VCaP (cell line): ENCODE data around the gene KIF1C.
"Not testable (repeated sequence)": the region's sequence is repeated elsewhere in the genome, so short reads cannot be mapped to it uniquely, and the experiment has no call there.

Source experiments
- H3K27ac ChIP-seq: fragments of 450-650 bp; 2 replicates; pipeline ENCODE4 v1.5.1; 2017
- TF ChIP-seq, protein P1 (sequence below): fragments of 450-650 bp; conservative IDR thresholded peaks from 2 replicates; pipeline ENCODE4 v1.5.1; 2017; ENCODE audit warnings: mild to moderate bottlenecking, moderate library complexity

Gene KIF1C

DNA sequence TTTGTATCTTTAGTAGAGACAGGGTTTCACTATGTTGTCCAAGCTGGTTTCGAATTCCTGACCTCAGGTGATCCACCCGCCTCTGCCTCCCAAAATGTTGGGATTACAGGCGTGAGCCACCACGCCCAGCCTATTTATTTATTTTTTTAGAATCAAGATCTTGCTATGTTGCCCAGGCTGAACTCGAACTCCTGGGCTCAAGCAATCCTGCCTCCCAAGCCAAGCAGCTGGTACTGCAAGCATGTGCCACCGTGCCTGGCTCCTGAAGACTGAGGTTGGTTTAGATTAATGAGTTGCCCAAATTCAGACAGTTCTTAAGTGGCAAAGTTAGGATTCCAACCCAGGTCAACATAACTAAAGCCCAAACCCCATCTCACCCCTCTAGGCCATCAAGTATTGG lies 29.5 kb downstream of the KIF1C start:
- H3K27ac ChIP-seq, result no peak overlapping the region
- TF ChIP-seq, protein P1, sequence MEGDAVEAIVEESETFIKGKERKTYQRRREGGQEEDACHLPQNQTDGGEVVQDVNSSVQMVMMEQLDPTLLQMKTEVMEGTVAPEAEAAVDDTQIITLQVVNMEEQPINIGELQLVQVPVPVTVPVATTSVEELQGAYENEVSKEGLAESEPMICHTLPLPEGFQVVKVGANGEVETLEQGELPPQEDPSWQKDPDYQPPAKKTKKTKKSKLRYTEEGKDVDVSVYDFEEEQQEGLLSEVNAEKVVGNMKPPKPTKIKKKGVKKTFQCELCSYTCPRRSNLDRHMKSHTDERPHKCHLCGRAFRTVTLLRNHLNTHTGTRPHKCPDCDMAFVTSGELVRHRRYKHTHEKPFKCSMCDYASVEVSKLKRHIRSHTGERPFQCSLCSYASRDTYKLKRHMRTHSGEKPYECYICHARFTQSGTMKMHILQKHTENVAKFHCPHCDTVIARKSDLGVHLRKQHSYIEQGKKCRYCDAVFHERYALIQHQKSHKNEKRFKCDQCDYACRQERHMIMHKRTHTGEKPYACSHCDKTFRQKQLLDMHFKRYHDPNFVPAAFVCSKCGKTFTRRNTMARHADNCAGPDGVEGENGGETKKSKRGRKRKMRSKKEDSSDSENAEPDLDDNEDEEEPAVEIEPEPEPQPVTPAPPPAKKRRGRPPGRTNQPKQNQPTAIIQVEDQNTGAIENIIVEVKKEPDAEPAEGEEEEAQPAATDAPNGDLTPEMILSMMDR, result no peak

DNA sequence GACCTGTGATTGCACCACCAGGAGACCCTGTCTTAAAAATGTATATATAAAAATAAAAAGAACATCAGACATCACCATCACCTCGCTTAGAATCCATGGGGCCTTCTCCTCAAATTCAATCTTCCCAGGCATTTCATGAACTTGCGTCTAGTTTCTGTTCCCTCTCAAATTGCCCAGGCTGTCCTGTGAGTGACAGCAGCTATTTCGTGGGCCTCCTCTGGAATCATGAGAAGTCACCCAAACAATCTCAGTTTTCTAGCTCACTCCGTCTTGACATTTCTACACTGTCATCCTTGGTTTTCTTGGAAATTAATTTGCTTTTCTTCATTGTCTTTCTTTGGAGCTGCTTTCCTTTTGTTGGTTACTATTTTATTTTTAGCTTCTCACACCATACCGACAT lies 30.2 kb downstream of the KIF1C start:
- TF ChIP-seq, protein P1, result no peak
- no peak overlapping the region for H3K27ac ChIP-seq

DNA sequence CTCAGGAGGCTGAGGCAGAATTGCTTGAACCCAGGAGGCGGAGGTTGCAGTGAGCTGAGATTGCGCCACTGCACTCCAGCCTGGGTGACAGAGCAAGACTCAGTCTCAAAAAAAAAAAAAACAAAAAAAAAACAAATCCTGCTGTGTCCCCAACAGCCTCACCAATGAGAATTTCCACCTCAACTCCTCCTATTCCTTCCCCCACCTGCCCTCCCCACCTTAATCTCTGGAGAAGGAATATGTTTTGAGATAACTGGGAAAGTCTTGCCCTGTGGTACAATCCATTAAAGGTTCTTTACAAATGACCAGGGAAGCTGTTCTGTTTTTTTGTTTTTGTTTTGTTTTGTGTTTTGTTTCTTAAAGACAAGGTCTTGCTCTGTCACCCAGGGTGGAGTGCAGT lies 32.4 kb downstream of the KIF1C start:
- not testable (repeated sequence) for H3K27ac ChIP-seq

DNA sequence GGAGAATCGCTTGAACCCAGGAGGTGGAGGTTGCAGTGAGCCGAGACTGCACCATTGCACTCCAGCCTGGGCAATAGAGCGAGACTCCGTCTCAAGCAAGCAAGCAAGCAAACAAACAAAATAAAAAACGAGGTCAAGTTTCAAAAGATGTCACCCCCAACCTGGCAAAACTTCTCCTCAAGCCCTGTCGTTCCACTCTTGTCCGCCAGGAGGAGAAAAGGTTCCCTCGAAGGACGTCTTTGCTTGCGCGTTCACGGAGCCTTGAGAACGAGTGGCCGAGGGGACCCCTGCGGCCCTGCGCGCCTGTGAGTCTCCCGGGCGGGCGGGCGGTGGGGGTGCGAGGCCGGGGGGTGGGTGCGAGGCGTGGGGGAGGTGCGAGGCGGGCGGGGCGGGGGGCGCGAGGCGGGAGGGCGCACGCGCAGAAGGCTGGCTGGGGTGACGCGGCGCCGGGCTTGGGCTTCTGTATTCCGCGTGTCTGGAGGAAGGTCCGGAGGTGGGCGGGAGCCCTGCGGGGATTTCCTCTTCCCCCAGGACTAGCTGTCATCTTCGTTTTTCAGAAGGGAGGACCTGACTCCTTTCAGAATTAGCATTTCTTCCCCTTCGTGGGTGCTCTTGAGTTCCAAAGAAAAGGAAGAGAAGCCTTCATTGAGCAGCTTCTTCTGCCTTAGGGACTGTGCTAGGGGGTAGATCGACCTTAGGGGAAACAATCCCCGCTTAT lies 33.8 kb downstream of the KIF1C start:
- H3K27ac ChIP-seq, result peak overlapping the region; percentile 34; the same call in 1 of the 2 replicates
- TF ChIP-seq, protein P1, result peak; percentile 66

DNA sequence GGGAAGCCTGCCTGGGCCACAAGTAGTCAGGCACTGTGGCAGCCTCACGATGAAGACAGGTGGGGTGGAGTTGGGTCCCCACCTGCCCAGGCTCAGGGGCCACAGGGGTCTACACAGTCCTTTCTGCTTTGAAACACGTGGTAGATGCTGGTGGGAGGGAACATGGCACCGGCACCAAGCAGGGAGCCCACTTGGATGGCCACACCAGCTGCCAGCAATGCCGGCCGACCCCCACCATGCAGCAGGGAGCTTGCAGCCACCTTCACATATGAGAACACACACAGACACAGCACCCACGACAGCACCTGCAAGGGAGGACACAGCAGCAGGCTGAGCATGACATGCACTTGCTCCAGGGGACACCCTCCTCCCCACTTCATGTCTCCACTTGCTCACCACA lies 35.1 kb downstream of the KIF1C start:
- TF ChIP-seq, protein P1, result no peak
- no peak overlapping the region for H3K27ac ChIP-seq

DNA sequence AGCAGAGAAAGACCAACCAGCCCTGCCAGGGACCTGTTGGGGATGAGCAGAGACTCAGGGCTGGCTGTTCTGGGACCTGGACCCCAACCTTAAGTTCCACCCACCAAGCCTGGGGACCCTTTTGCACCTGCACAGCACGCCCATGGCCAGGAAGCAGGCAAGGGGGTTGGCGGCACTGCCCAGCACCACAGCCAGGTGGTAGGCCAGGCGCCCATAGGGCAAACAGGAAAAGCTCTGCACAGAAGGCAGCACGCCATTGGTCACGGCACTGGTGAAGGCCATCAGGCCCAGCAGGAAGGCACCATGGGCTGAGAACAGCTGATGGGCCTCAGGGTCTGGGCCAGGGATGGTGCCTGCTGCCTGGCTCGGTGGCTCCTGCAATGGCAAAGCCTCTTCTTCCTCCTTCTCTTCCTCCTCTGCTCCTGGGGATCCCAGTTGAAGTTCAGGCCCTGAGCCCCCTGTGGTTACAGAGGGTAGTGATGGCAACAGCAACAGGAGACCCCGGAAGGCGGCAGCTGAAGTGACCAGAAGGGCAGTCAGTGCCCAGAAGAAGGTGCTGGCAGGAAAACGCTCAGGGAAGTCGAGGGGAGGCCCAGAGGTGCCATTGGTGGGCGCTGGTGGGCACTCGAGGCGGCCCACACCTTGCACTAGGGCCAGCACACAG lies 35.7 kb downstream of the KIF1C start:
- TF ChIP-seq, protein P1, result no peak
- H3K27ac ChIP-seq, result no peak overlapping the region

DNA sequence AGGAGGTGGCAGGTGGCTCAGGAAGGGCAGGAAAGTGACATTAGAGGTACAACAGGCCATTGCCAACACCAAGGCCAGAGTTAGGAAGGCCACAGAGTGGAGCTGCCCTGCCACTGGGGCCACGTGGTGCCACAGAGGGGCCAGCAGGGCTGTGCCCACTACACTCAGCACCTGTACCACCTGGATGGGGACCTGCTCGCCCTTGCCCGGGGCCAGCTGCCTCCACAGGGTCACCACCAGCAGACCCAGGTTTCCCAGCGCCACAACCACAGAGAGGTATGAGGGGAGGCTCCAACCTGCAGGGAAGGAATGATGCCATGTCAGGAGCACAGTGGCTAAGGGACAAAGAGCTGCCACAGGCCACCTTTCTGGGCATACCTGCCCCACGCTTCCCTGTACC lies 36.3 kb downstream of the KIF1C start:
- TF ChIP-seq, protein P1, result no peak
- H3K27ac ChIP-seq, result no peak overlapping the region

DNA sequence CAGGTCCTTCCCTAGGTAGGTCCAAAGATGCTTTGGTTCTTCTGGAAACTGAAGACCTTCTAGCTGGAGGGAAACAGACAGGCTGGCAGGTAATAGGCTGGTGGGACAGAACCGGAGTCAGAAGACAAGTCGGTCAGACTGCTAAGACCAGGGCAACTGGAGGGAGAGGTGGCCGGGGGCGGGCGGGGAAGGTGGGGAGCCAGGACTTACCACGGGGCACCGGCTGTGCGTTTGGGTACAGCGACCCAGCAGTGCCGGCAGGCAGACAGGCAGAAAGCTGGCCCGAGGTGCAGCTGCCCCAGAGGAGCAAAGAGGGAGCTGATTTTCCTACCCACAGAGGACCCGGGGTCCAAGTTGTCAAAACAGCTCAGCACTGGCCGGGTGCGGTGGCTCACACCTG lies 36.9 kb downstream of the KIF1C start:
- TF ChIP-seq, protein P1, result no peak
- H3K27ac ChIP-seq, result no peak overlapping the region
